A549 (cell line): Measurements from ENCODE around the gene MERTK.

Experiments
- EP300 ChIP-seq, 2 experiments: fragments of >200 bp; sonication (Bioruptor Twin); formaldehyde crosslinking; IDR thresholded peaks; 2 replicates in 1 of 2; 3 replicates in 1 of 2; pipeline ENCODE4 v1.6.1; 2016 to 2017
- ESRRA ChIP-seq: fragments of 150-350 bp; IDR thresholded peaks from 2 replicates; pipeline ENCODE4 v1.6.1; 2014; ENCODE audit warnings: mild to moderate bottlenecking, low read length, borderline replicate concordance
- FOSB ChIP-seq: fragments of 250-450 bp; sonication (Bioruptor Pico); IDR thresholded peaks from 2 replicates; pipeline ENCODE4 v1.5.0; 2020; ENCODE audit warnings: mild to moderate bottlenecking, moderate library complexity
- JUN ChIP-seq, 2 experiments: fragments of >200 bp; sonication (Bioruptor Twin); formaldehyde crosslinking; IDR thresholded peaks; 2 replicates in 1 of 2; 3 replicates in 1 of 2; pipeline ENCODE4 v1.6.1; 2016 to 2017
- JUNB ChIP-seq: fragments of >200 bp; sonication (Bioruptor Twin); formaldehyde crosslinking; IDR thresholded peaks from 2 replicates; pipeline ENCODE4 v1.6.1; 2016
- KDM5A ChIP-seq: fragments of 200-600 bp; sonication (generic); IDR thresholded peaks from 2 replicates; pipeline ENCODE4 v1.6.1; 2016; ENCODE audit warnings: antibody characterized with exemption, mild to moderate bottlenecking
- NR3C1 ChIP-seq: fragments of >200 bp; sonication (Bioruptor Twin); formaldehyde crosslinking; IDR thresholded peaks from 3 replicates; pipeline ENCODE4 v1.6.1; 2017
- POLR2A ChIP-seq: IDR thresholded peaks from 2 replicates; pipeline ENCODE4 v1.6.1; 2012; ENCODE audit warnings: mild to moderate bottlenecking, low read length
- RAD21 ChIP-seq, 2 experiments: fragments of >200 bp in 1 of 2; sonication (Bioruptor Twin) in 1 of 2; formaldehyde crosslinking in 1 of 2; IDR thresholded peaks in 1 of 2; conservative IDR thresholded peaks in 1 of 2; 2 replicates in 1 of 2; 3 replicates in 1 of 2; pipeline ENCODE4 v1.6.1; 2012 to 2018; ENCODE audit warnings: inconsistent platforms in 1 of 2
- RCOR1 ChIP-seq: fragments of 150-350 bp; IDR thresholded peaks from 2 replicates; pipeline ENCODE4 v1.6.1; 2014; ENCODE audit warnings: antibody characterized with exemption, low read length, low read depth
- SREBF2 ChIP-seq: fragments of 450-650 bp; IDR thresholded peaks from 2 replicates; pipeline ENCODE4 v1.6.1; 2014; ENCODE audit warnings: mild to moderate bottlenecking, moderate library complexity
- TF ChIP-seq, protein P1 (sequence below): fragments of >200 bp; sonication (Bioruptor Twin); formaldehyde crosslinking; IDR thresholded peaks from 3 replicates; pipeline ENCODE4 v1.5.1; 2016
- TF ChIP-seq, protein P2 (sequence below): fragments of 450-650 bp; IDR thresholded peaks from 2 replicates; pipeline ENCODE4 v1.6.1; 2014; ENCODE audit warnings: antibody characterized with exemption
- TF ChIP-seq, protein P3 (sequence below): IDR thresholded peaks from 2 replicates; pipeline ENCODE4 v1.6.1; 2012

DNA sequence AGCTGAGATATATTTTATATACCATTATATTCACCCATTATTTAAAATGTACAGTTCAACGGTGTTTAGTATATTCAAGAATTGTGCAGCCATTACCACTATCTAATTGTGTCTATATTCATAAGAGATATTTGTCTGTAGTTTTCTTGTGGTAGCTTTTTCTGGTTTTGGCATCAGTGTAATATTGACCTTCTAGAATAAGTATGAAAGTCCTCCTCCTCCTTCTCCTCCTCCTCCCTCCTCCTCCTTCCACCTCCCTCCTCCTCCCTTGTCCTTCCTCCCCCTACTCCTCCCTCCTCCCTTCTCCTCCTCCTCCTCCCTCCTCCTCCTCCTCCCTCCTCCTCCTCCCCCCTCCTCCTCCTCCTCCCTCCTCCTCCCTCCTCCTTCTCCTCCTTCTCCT, 72.0 kb downstream of the MERTK start:
- TF ChIP-seq, protein P1, sequence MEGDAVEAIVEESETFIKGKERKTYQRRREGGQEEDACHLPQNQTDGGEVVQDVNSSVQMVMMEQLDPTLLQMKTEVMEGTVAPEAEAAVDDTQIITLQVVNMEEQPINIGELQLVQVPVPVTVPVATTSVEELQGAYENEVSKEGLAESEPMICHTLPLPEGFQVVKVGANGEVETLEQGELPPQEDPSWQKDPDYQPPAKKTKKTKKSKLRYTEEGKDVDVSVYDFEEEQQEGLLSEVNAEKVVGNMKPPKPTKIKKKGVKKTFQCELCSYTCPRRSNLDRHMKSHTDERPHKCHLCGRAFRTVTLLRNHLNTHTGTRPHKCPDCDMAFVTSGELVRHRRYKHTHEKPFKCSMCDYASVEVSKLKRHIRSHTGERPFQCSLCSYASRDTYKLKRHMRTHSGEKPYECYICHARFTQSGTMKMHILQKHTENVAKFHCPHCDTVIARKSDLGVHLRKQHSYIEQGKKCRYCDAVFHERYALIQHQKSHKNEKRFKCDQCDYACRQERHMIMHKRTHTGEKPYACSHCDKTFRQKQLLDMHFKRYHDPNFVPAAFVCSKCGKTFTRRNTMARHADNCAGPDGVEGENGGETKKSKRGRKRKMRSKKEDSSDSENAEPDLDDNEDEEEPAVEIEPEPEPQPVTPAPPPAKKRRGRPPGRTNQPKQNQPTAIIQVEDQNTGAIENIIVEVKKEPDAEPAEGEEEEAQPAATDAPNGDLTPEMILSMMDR = no peak
- TF ChIP-seq EP300 (IDR thresholded peaks at IDR 0.05) = no peak
- TF ChIP-seq JUNB = no peak
- no peak for TF ChIP-seq SREBF2
- no peak for TF ChIP-seq FOSB (CRISPR knock-in tag)
- TF ChIP-seq RAD21 (conservative IDR thresholded peaks at IDR 0.05 in 1 of 2, IDR thresholded peaks at IDR 0.05 in 1 of 2) = no peak
- no peak for TF ChIP-seq KDM5A
- TF ChIP-seq POLR2A = no peak
- TF ChIP-seq RCOR1 = no peak
- TF ChIP-seq NR3C1 = no peak
- TF ChIP-seq, protein P2, sequence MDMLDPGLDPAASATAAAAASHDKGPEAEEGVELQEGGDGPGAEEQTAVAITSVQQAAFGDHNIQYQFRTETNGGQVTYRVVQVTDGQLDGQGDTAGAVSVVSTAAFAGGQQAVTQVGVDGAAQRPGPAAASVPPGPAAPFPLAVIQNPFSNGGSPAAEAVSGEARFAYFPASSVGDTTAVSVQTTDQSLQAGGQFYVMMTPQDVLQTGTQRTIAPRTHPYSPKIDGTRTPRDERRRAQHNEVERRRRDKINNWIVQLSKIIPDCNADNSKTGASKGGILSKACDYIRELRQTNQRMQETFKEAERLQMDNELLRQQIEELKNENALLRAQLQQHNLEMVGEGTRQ = no peak
- TF ChIP-seq, protein P3, sequence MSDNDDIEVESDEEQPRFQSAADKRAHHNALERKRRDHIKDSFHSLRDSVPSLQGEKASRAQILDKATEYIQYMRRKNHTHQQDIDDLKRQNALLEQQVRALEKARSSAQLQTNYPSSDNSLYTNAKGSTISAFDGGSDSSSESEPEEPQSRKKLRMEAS = no peak
- no peak for TF ChIP-seq ESRRA
- no peak for TF ChIP-seq JUN (IDR thresholded peaks at IDR 0.05)
